DND-41 (cell line): Measurements from ENCODE around the gene ARL6IP4.
A peak's percentile ranks its signal among the peaks of the same experiment; 100 is the strongest.

ENCODE experiments used
- ATAC-seq: fragments of 200-7000 bp; cut with Tn5 transposase; 3 replicates; pipeline ENCODE4 v1.9.1; 2021; ENCODE audit warnings: low read depth; ENCODE audit not compliant: insufficient read depth
- DNase-seq: peaks from one replicate; pipeline ENCODE4 v3.0.0-alpha.2; 2020
- H2AFZ ChIP-seq: 2 replicates; pipeline ENCODE4 v1.6.0; 2012; ENCODE audit warnings: low read depth, low read length
- H3K27ac ChIP-seq: 2 replicates; pipeline ENCODE4 v1.5.1; 2012; ENCODE audit warnings: low read length, inconsistent platforms
- H3K27me3 ChIP-seq: fragments of 200-600 bp; sonication (generic); 2 replicates; pipeline ENCODE4 v1.6.0; 2012; ENCODE audit warnings: low read length, mild to moderate bottlenecking, inconsistent platforms; ENCODE audit not compliant: insufficient read depth, poor library complexity
- H3K36me3 ChIP-seq: 2 replicates; pipeline ENCODE4 v1.5.1; 2012; ENCODE audit warnings: low read length, inconsistent platforms; ENCODE audit not compliant: insufficient read depth
- H3K4me1 ChIP-seq: 2 replicates; pipeline ENCODE4 v1.5.1; 2012; ENCODE audit warnings: mild to moderate bottlenecking, low read length; ENCODE audit not compliant: insufficient read depth
- H3K4me2 ChIP-seq: 2 replicates; pipeline ENCODE4 v1.6.0; 2012; ENCODE audit warnings: mild to moderate bottlenecking, moderate library complexity, low read length, inconsistent platforms; ENCODE audit not compliant: insufficient read depth
- H3K4me3 ChIP-seq, 2 experiments: fragments of 200-600 bp in 1 of 2; shearing (Covaris generic) in 1 of 2; 2 replicates each; pipeline ENCODE4 v1.5.1; 2012 to 2016; ENCODE audit warnings: inconsistent platforms in 2 of 2, low read length in 2 of 2, mild to moderate bottlenecking in 2 of 2, low read depth in 1 of 2, moderate library complexity in 1 of 2
- H3K79me2 ChIP-seq: 2 replicates; pipeline ENCODE4 v1.6.0; 2012; ENCODE audit warnings: low read length, inconsistent platforms; ENCODE audit not compliant: insufficient read depth
- H3K9ac ChIP-seq: 2 replicates; pipeline ENCODE4 v1.6.0; 2012; ENCODE audit warnings: low read depth, mild to moderate bottlenecking, inconsistent platforms, low read length, moderate library complexity
- H3K9me3 ChIP-seq: 2 replicates; pipeline ENCODE4 v1.5.1; 2012; ENCODE audit warnings: low read length, moderate library complexity, mild to moderate bottlenecking, inconsistent platforms; ENCODE audit not compliant: insufficient read depth, severe bottlenecking
- H4K20me1 ChIP-seq: 2 replicates; pipeline ENCODE4 v1.6.0; 2012; ENCODE audit warnings: low read length; ENCODE audit not compliant: insufficient read depth
- EZH2 ChIP-seq: IDR thresholded peaks from 3 replicates; pipeline ENCODE4 v1.6.1; 2012; ENCODE audit warnings: borderline replicate concordance, low read depth, mild to moderate bottlenecking, moderate library complexity, low read length, inconsistent platforms; ENCODE audit not compliant: severe bottlenecking
- TF ChIP-seq, protein P1 (sequence below): IDR thresholded peaks from 2 replicates; pipeline ENCODE4 v1.5.1; 2012; ENCODE audit warnings: borderline replicate concordance, low read length, moderate library complexity, mild to moderate bottlenecking; ENCODE audit not compliant: poor library complexity, severe bottlenecking; ENCODE audit errors: extremely low read depth

Gene ARL6IP4

DNA sequence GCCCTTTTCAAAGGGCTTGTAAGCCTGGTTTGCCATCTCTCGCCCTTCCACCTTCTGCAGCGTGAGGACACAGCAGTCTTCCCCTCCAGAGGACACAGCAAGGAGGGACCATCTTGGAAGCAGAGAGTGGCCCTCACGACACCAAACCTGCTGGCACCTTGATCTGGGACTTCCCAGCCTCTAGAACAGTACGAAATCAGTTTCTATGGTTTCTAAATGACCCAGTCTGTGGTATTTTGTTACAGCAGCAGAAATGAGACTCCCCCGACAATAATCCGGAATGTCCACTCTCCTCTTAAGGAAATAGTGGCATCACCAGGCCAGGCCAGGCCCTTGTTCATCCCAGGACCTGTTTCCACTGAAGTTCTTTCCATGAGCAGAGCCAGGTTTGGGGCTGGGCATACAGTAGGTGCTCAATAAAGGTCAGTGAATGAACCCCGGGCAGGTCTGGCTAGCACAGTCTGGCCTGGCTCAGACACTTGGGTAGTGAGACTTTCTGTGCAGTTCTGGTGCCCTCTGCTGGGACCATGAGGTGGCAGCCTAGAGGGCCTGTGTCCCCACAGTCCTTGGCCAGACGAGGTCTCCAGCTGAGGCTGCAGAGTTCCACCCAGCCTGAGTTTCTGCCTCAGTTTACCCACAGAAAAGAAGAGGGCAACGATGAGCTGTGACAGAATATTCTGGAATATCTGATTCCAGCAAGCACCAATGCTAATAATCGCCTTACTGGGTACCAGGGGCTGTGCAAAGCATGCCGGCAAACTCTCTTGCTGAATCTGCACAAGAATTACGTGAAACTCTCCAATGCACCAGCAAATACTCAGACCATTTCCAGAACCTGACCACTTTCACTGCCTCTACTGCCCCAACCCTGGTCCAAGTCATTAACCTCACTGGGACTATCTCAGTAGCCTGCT lies 28.2 kb upstream of the ARL6IP4 start:
- H3K4me2 ChIP-seq = no peak overlapping the region
- H3K4me1 ChIP-seq = no peaks in the 10 kb centered on the region
- no peaks in the 10 kb centered on the region for H3K36me3 ChIP-seq
- H3K79me2 ChIP-seq = no peaks in the 10 kb centered on the region
- ATAC-seq (peak; percentile 98), DNase-seq (peak; percentile 69)
- H3K4me3 ChIP-seq = no peak overlapping the region
- H4K20me1 ChIP-seq = no peaks in the 10 kb centered on the region
- no peak overlapping the region for H3K27ac ChIP-seq
- H3K9ac ChIP-seq = no peak overlapping the region
- TF ChIP-seq, protein P1, sequence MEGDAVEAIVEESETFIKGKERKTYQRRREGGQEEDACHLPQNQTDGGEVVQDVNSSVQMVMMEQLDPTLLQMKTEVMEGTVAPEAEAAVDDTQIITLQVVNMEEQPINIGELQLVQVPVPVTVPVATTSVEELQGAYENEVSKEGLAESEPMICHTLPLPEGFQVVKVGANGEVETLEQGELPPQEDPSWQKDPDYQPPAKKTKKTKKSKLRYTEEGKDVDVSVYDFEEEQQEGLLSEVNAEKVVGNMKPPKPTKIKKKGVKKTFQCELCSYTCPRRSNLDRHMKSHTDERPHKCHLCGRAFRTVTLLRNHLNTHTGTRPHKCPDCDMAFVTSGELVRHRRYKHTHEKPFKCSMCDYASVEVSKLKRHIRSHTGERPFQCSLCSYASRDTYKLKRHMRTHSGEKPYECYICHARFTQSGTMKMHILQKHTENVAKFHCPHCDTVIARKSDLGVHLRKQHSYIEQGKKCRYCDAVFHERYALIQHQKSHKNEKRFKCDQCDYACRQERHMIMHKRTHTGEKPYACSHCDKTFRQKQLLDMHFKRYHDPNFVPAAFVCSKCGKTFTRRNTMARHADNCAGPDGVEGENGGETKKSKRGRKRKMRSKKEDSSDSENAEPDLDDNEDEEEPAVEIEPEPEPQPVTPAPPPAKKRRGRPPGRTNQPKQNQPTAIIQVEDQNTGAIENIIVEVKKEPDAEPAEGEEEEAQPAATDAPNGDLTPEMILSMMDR = peak; percentile 91
- TF ChIP-seq EZH2 = no peak
- no peak overlapping the region for H2AFZ ChIP-seq
- no peaks in the 10 kb centered on the region for H3K9me3 ChIP-seq
- no peaks in the 10 kb centered on the region for H3K27me3 ChIP-seq

DNA sequence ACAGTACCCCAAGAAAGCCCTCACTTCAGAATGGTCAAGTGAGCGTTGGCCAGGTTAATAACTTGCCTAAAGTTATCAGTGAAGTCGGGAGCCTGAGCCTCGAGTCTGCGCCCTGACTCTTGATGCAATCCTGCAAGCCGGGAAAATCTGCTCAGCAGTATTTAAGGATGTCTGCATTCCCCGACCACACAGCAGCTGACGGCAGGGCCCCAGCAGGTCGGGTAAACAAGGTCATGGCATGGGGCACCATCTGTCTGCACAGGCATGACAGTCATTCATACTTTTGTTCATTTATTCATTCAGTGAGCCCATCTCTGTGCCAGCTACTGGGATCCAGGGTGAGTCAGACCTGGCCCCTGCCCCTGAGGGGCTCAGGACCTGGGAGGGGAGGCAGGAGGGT lies 25.3 kb upstream of the ARL6IP4 start:
- no peak for ATAC-seq

DNA sequence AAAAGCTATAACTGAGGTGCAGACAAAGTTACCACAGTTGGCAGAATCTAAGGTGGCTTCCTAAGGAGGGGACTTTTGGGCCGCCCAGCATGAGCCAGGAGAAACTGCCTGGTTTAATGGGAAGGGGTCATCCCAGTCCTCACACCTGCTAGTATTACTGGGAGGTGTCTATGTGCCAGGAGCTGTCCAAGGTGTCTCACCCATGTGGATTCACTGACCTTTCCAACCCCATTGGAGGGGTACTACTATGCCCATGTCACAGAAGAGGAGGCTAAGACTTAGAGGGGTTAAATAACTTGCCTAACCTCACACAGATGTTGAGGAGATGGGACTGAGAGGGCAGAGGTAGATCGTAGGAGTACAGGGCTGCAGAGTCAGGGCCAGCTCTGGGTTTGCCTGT lies 24.4 kb upstream of the ARL6IP4 start:
- H2AFZ ChIP-seq = no peak overlapping the region
- 0 out of 2 replicates have a peak, but pooled peaks cover 4% of the 10 kb centered on the region for H3K36me3 ChIP-seq
- H3K9ac ChIP-seq = no peak overlapping the region
- H3K79me2 ChIP-seq = no peaks in the 10 kb centered on the region
- ATAC-seq (no peak), DNase-seq (no peak)
- no peaks in the 10 kb centered on the region for H3K4me1 ChIP-seq
- H3K27ac ChIP-seq = no peak overlapping the region
- no peaks in the 10 kb centered on the region for H3K9me3 ChIP-seq
- TF ChIP-seq, protein P1 = no peak
- TF ChIP-seq EZH2 = no peak
- no peaks in the 10 kb centered on the region for H4K20me1 ChIP-seq
- no peaks in the 10 kb centered on the region for H3K27me3 ChIP-seq
- no peak overlapping the region for H3K4me2 ChIP-seq
- H3K4me3 ChIP-seq = no peak overlapping the region

More for the DNA sequence above, 25.3 kb upstream of the ARL6IP4 start:
- H3K27me3 ChIP-seq = no peaks in the 10 kb centered on the region
- TF ChIP-seq, protein P1 = no peak
- TF ChIP-seq EZH2 = no peak
- 0 out of 2 replicates have a peak, but pooled peaks cover 3% of the 10 kb centered on the region for H3K36me3 ChIP-seq
- no peaks in the 10 kb centered on the region for H3K79me2 ChIP-seq
- no peaks in the 10 kb centered on the region for H4K20me1 ChIP-seq
- no peak overlapping the region for H3K4me2 ChIP-seq
- no peak overlapping the region for H3K9ac ChIP-seq
- DNase-seq = no peak
- H3K4me3 ChIP-seq = no peak overlapping the region
- no peaks in the 10 kb centered on the region for H3K4me1 ChIP-seq
- H2AFZ ChIP-seq = no peak overlapping the region
- no peak overlapping the region for H3K27ac ChIP-seq
- H3K9me3 ChIP-seq = no peaks in the 10 kb centered on the region
